HCT116 (cell line): ENCODE results near the gene GID4. TPM values are rescaled to one million over a fixed set of nuclear protein-coding genes. Genes with fewer than 3 reads are reported as not detected.
A peak's percentile ranks its signal among the peaks of the same experiment; 100 is the strongest.

ENCODE experiments used
- ATAC-seq: fragments of 200-7000 bp; cut with Tn5 transposase; 2 replicates; pipeline ENCODE4 v1.9.1; 2020; ENCODE audit warnings: mild to moderate bottlenecking, moderate library complexity
- Bru-seq: library from RNA; stranded (reverse); fragments of 400-500 nt; gene quantifications from one replicate; lab custom pipeline; 2021; lab: Mats Ljungman, UMichigan
- BruChase-seq, 2 experiments: library from RNA; stranded (reverse); fragments of 400-500 nt; gene quantifications; one replicate each; lab custom pipeline; 2021; lab: Mats Ljungman, UMichigan
- BruUV-seq: library from RNA; stranded (reverse); fragments of 400-500 nt; replicated peaks from 2 replicates; lab custom pipeline; 2021; lab: Mats Ljungman, UMichigan
- CTCF ChIA-PET: fragments of 300-600 bp; sonication (Branson Sonifier 250); formaldehyde crosslinking; loops from one replicate; lab custom pipeline; 2021; ENCODE audit warnings: antibody characterized with exemption; lab: Charles Lee
- POLR2A ChIA-PET: fragments of 300-600, 350-600 bp; sonication (Branson Sonifier 250); formaldehyde crosslinking; loops from one replicate; lab custom pipeline; 2021; ENCODE audit warnings: antibody characterized with exemption; lab: Charles Lee
- RAD21 ChIA-PET, 2 experiments: fragments of 300-600 bp; sonication (Branson Sonifier 250); formaldehyde crosslinking; loops; one replicate each; lab custom pipeline; 2023; ENCODE audit warnings: low total read pairs in 2 of 2; ENCODE audit not compliant: uncharacterized antibody in 2 of 2, unreplicated experiment in 2 of 2, low non-redundant PET in 1 of 2; lab: Charles Lee
- DNase-seq: peaks from one replicate; pipeline ENCODE4 v3.0.0-alpha.2; 2010; ENCODE audit warnings: low read depth, low spot score
- H2AFZ ChIP-seq: fragments of 200-600 bp; shearing (Covaris generic), sonication (generic); 2 replicates; pipeline ENCODE4 v1.6.1; 2017; ENCODE audit warnings: low read depth, mixed run types, mixed read lengths, antibody characterized with exemption, low read length; ENCODE audit not compliant: poor library complexity, severe bottlenecking
- H3K27ac ChIP-seq: 2 replicates; pipeline ENCODE4 v1.5.1; 2012; ENCODE audit warnings: low read depth, low read length
- H3K27me3 ChIP-seq: fragments of 200-600 bp; sonication (generic); 2 replicates; pipeline ENCODE4 v1.6.1; 2016; ENCODE audit warnings: mixed run types, low read length, mixed read lengths; ENCODE audit not compliant: insufficient read depth
- H3K36me3 ChIP-seq, 2 experiments: fragments of 200-500 bp in 1 of 2; fragments of 200-600 bp in 1 of 2; sonication (Bioruptor generic) in 1 of 2; sonication (generic) in 1 of 2; 2 replicates each; pipeline versions ENCODE4 v1.5.1 to v1.6.1; 2014 to 2016; ENCODE audit warnings: low read length in 2 of 2, inconsistent platforms in 1 of 2, mixed read lengths in 1 of 2, mixed run types in 1 of 2; ENCODE audit not compliant: insufficient read depth in 2 of 2, control insufficient read depth in 1 of 2
- H3K4me1 ChIP-seq, 2 experiments: fragments of 200-600 bp in 1 of 2; sonication (generic) in 1 of 2; 2 replicates each; pipeline versions ENCODE4 v1.5.1 to v1.6.1; 2012 to 2017; ENCODE audit warnings: low read length in 2 of 2, inconsistent platforms in 1 of 2, mild to moderate bottlenecking in 1 of 2, mixed read lengths in 1 of 2, mixed run types in 1 of 2, moderate library complexity in 1 of 2; ENCODE audit not compliant: insufficient read depth in 2 of 2, control insufficient read depth in 1 of 2
- H3K4me2 ChIP-seq: fragments of 200-600 bp; sonication (generic); 2 replicates; pipeline ENCODE4 v1.6.1; 2017; ENCODE audit warnings: mixed run types, low read length, mixed read lengths
- H3K4me3 ChIP-seq, 2 experiments: fragments of 200-600 bp in 1 of 2; sonication (generic) in 1 of 2; replicated peaks in 1 of 2; 2 replicates each; pipeline ENCODE4 v1.5.1; 2011 to 2016; ENCODE audit warnings: low read length in 2 of 2, control low read depth in 1 of 2, low read depth in 1 of 2, mild to moderate bottlenecking in 1 of 2, mixed read lengths in 1 of 2, mixed run types in 1 of 2
- H3K79me2 ChIP-seq: fragments of 200-600 bp; sonication (generic); 2 replicates; pipeline ENCODE4 v1.6.1; 2017; ENCODE audit warnings: mild to moderate bottlenecking, mixed run types, low read length, moderate library complexity, mixed read lengths; ENCODE audit not compliant: insufficient read depth
- H3K9ac ChIP-seq: fragments of 200-600 bp; sonication (generic); 2 replicates; pipeline ENCODE4 v1.6.1; 2016; ENCODE audit warnings: low read length, mixed read lengths
- H3K9me2 ChIP-seq: fragments of 200-600 bp; sonication (generic), shearing (Covaris generic); 2 replicates; pipeline ENCODE4 v1.6.1; 2017; ENCODE audit warnings: mixed run types, mild to moderate bottlenecking, moderate library complexity; ENCODE audit not compliant: insufficient read depth
- H3K9me3 ChIP-seq, 2 experiments: fragments of 200-500 bp in 1 of 2; fragments of 200-600 bp in 1 of 2; sonication (Bioruptor generic) in 1 of 2; sonication (generic) in 1 of 2; 2 replicates each; pipeline ENCODE4 v1.6.1; 2014 to 2017; ENCODE audit warnings: low read length in 2 of 2, mixed read lengths in 2 of 2, inconsistent platforms in 1 of 2, low read depth in 1 of 2, mild to moderate bottlenecking in 1 of 2, mixed run types in 1 of 2, moderate library complexity in 1 of 2; ENCODE audit not compliant: control insufficient read depth in 1 of 2, insufficient read depth in 1 of 2
- H4K20me1 ChIP-seq: fragments of 200-600 bp; sonication (generic), shearing (Covaris generic); 2 replicates; pipeline ENCODE4 v1.6.1; 2017; ENCODE audit warnings: mixed run types, mild to moderate bottlenecking, moderate library complexity; ENCODE audit not compliant: insufficient read depth
- ATF3 ChIP-seq: IDR thresholded peaks from 2 replicates; pipeline ENCODE4 v1.6.1; 2012
- CBX3 ChIP-seq: IDR thresholded peaks from 2 replicates; pipeline ENCODE4 v1.6.1; 2012; ENCODE audit warnings: low read depth
- CEBPB ChIP-seq: IDR thresholded peaks from 2 replicates; pipeline ENCODE4 v1.6.1; 2012; ENCODE audit warnings: low read depth
- CTCF ChIP-seq, 3 experiments: fragments of 200-600 bp in 1 of 3; sonication (generic) in 1 of 3; IDR thresholded peaks in 2 of 3; conservative IDR thresholded peaks in 1 of 3; 2 replicates each; pipeline ENCODE4 v1.5.1; 2012 to 2017; ENCODE audit warnings: low read depth in 2 of 3, low read length in 2 of 3, antibody characterized with exemption in 1 of 3, borderline replicate concordance in 1 of 3, control low read depth in 1 of 3, mild to moderate bottlenecking in 1 of 3, mixed read lengths in 1 of 3, mixed run types in 1 of 3, moderate library complexity in 1 of 3; ENCODE audit not compliant: insufficient read depth in 1 of 3
- EGR1 ChIP-seq: IDR thresholded peaks from 2 replicates; pipeline ENCODE4 v1.6.1; 2012; ENCODE audit warnings: low read depth
- MAX ChIP-seq: IDR thresholded peaks from 2 replicates; pipeline ENCODE4 v1.6.1; 2012
- POLR2A ChIP-seq: IDR thresholded peaks from 2 replicates; pipeline ENCODE4 v1.7.0; 2011; ENCODE audit warnings: borderline replicate concordance; ENCODE audit not compliant: insufficient read depth, insufficient read length; ENCODE audit errors: extremely low read depth
- POLR2AphosphoS5 ChIP-seq: IDR thresholded peaks from 2 replicates; pipeline ENCODE4 v1.6.1; 2011; ENCODE audit warnings: mild to moderate bottlenecking, low read depth, low read length, moderate library complexity
- SP1 ChIP-seq: IDR thresholded peaks from 2 replicates; pipeline ENCODE4 v1.6.1; 2012; ENCODE audit warnings: low read depth
- SRF ChIP-seq: IDR thresholded peaks from 2 replicates; pipeline ENCODE4 v1.6.1; 2012; ENCODE audit warnings: low read depth
- TCF7L2 ChIP-seq: IDR thresholded peaks from 2 replicates; pipeline ENCODE4 v1.7.0; 2011; ENCODE audit warnings: borderline replicate concordance, inconsistent platforms; ENCODE audit not compliant: insufficient read depth, insufficient read length; ENCODE audit errors: extremely low read depth
- YY1 ChIP-seq: IDR thresholded peaks from 2 replicates; pipeline ENCODE4 v1.6.1; 2011; ENCODE audit warnings: low read length, low read depth, moderate library complexity, mild to moderate bottlenecking; ENCODE audit not compliant: insufficient replicate concordance; ENCODE audit errors: extremely low read depth
- ZFX ChIP-seq: fragments of 450-650 bp; IDR thresholded peaks from 2 replicates; pipeline ENCODE4 v1.6.1; 2017
- intact Hi-C: fragments of 100-400 bp; cut with micrococcal nuclease; formaldehyde crosslinking; loops from 2 replicates; pipeline ENCODE4 v1.10.0; 2022
- long read RNA-seq: library from polyadenylated mRNA; unstranded; transcript quantifications from one replicate; pipeline ENCODE4 v2.0.0, GENCODE V29; 2021; ENCODE audit not compliant: unreplicated experiment
- polyA plus RNA-seq: library from polyadenylated mRNA; unstranded; fragments of >200 nt; gene quantifications from 2 replicates; pipeline ENCODE4 v1.2.1, GENCODE V29; 2012; ENCODE audit warnings: missing spikeins
- total RNA-seq: library from RNA; stranded (reverse); gene quantifications from one replicate; pipeline ENCODE4 v1.2.1, GENCODE V29; 2021; ENCODE audit not compliant: unreplicated experiment

GID4 gene
- total RNA-seq (10.8 TPM), Bru-seq, nascent RNA (percentile 52 among the genes with signal in this experiment), BruChase-seq, experiment 1, labeled RNA remaining after a 6-hour chase (percentile 53 among the genes with signal in this experiment), BruChase-seq, experiment 2, labeled RNA remaining after a 2-hour chase (percentile 63 among the genes with signal in this experiment)
- 6.5 and 7.2 TPM in 2 replicates for polyA plus RNA-seq
- long read RNA-seq, full-length matches to known transcripts: 4 of 6 reads
- long read RNA-seq, partial matches to known transcripts: 1 of 6 reads
- long read RNA-seq, other reads (novel, unspliced or antisense): 1 of 6 reads

- DNase-seq (peak; percentile 97), ATAC-seq (peak; percentile 92)
- intact Hi-C loops: loop anchor here (5.0 to 10.0 kb wide), 3 partner anchors 47 to 684 kb away; partner anchors contain the start of gene RAI1
- peaks cover 6 to 21% of the 10 kb centered on the region in 2 experiments; a peak in 3 of 4 replicates for H3K4me1 ChIP-seq
- no peaks in the 10 kb centered on the region for H3K9me3 ChIP-seq
- no peak within 1 kb of the TSS for H2AFZ ChIP-seq
- H3K9me2 ChIP-seq: no peaks in the 10 kb centered on the region
- H3K36me3 ChIP-seq: no peaks in the 10 kb centered on the region
- H3K27ac ChIP-seq: peak within 1 kb of the TSS; percentile 80
- peaks cover 23% of the 10 kb centered on the region for H3K79me2 ChIP-seq
- H3K4me2 ChIP-seq: peak within 1 kb of the TSS; percentile 96
- RAD21 ChIA-PET: no interaction called here
- POLR2A ChIA-PET: no interaction called here
- no TSS peak for BruUV-seq
- H4K20me1 ChIP-seq: no peaks in the 10 kb centered on the region
- TF ChIP-seq CTCF (IDR thresholded peaks at IDR 0.05 in 2 of 3, conservative IDR thresholded peaks at IDR 0.05 in 1 of 3; ENCODE audit: borderline replicate concordance in 1 of 3, insufficient read depth in 1 of 3, low read depth in 2 of 3, low read length in 2 of 3) (peak in 1 of 3 experiments; percentile 12; a peak in 1 of 6 replicates), SP1 (peak; percentile 99), ZFX (no peak), EGR1 (peak; percentile 82), MAX (peak; percentile 85), YY1 (peak; percentile 98), POLR2A (peak; percentile 59), CEBPB (no peak), POLR2AphosphoS5 (peak; percentile 71), ATF3 (no peak), TCF7L2 (peak; percentile 52), CBX3 (0 out of 2 replicates have a peak, but pooled peaks have one; percentile 47), SRF (peak; percentile 37; the same call in 1 of the 2 replicates)
- H3K4me3 ChIP-seq: peak within 1 kb of the TSS; percentile 84 to 85
- peak within 1 kb of the TSS; percentile 81 for H3K9ac ChIP-seq
- CTCF ChIA-PET: interaction anchor here (0.6 kb wide), 1 partner anchor 12 kb away, joined by 3 read pairs; no protein-coding TSS in a partner anchor
- H3K27me3 ChIP-seq: no peaks in the 10 kb centered on the region
Measured at GRCh38 chr17:18038861-18039534, at the start of gene GID4, which contains the start of gene ATPAF2. Gene GID4 (plus strand): TSS chr17:18039408. CDS start chr17:18039465, 57 bp downstream. Gene ATPAF2 (minus strand): TSS chr17:18039168. CDS start chr17:18039013, 155 bp downstream.
